Ovary (tissue), 3 donors: Measurements from ENCODE around the gene UQCC2.

Experiments used
- CTCF ChIP-seq, 3 donors: fragments of 450-650 bp in 2 of 3; fragments of 200-600 bp in 1 of 3; IDR thresholded peaks; one replicate each; pipeline versions ENCODE4 v1.5.1 to v1.8.0; 2016 to 2022; ENCODE audit warnings: antibody characterized with exemption in 3 of 3, mild to moderate bottlenecking in 1 of 3
- EP300 ChIP-seq: sonication (generic); formaldehyde crosslinking; IDR thresholded peaks from one replicate; pipeline ENCODE4 v1.6.1; 2017; ENCODE audit warnings: antibody characterized with exemption
- POLR2A ChIP-seq: fragments of 450-650 bp; IDR thresholded peaks from one replicate; pipeline ENCODE4 v1.6.1; 2017; ENCODE audit warnings: antibody characterized with exemption, mild to moderate bottlenecking, moderate library complexity
- donor health status: DM: no; HTN: no; CAD: no.

GRCh38 chr6:33756211-33756954 lies 44.9 kb upstream of the UQCC2 start:
- TF ChIP-seq CTCF (IDR thresholded peaks at IDR 0.05) = no peak
- TF ChIP-seq POLR2A = no peak
- TF ChIP-seq EP300 = no peak
